IMR-90 (cell line): ENCODE measurements around the gene DYNLRB2. TPM values are rescaled to one million over a fixed set of nuclear protein-coding genes. Genes with fewer than 3 reads are reported as not detected.

ENCODE experiments used
- ATAC-seq: fragments of 200-7000 bp; cut with Tn5 transposase; 2 replicates; pipeline ENCODE4 v1.9.1; 2020; ENCODE audit warnings: low read depth, mild to moderate bottlenecking, moderate library complexity
- BruUV-seq: library from RNA; stranded (reverse); fragments of 400-500 nt; replicated peaks from 2 replicates; lab custom pipeline; 2021; lab: Mats Ljungman, UMichigan
- CTCF ChIA-PET: fragments of 300-600 bp; formaldehyde crosslinking; extraction: SDS; loops from one replicate; lab custom pipeline; 2021; ENCODE audit warnings: antibody characterized with exemption; lab: Yijun Ruan, JAX
- POLR2A ChIA-PET: fragments of 300-600 bp; sonication (Branson Sonifier 250); formaldehyde crosslinking; loops from one replicate; lab custom pipeline; 2022; ENCODE audit warnings: antibody characterized with exemption; ENCODE audit not compliant: unreplicated experiment; lab: Charles Lee
- DNase-seq: peaks from one replicate; pipeline ENCODE4 v3.0.0; 2013
- H2AFZ ChIP-seq: replicated peaks from 2 replicates; pipeline ENCODE3; 2013; ENCODE audit warnings: low read length, mild to moderate bottlenecking; ENCODE audit not compliant: poor library complexity
- H2AK5ac ChIP-seq: 2 replicates; pipeline ENCODE4 v1.6.1; 2013; ENCODE audit warnings: low read depth, low read length, inconsistent platforms
- H2AK9ac ChIP-seq: replicated peaks from 2 replicates; pipeline ENCODE3; 2013; ENCODE audit warnings: mild to moderate bottlenecking, low read depth, low read length, moderate library complexity; ENCODE audit not compliant: poor library complexity
- H2BK120ac ChIP-seq: 2 replicates; pipeline ENCODE4 v1.6.1; 2013; ENCODE audit warnings: low read depth, low read length, inconsistent platforms
- H2BK15ac ChIP-seq: 3 replicates; pipeline ENCODE4 v1.6.1; 2013; ENCODE audit warnings: low read depth, low read length, inconsistent platforms
- H2BK20ac ChIP-seq: 2 replicates; pipeline ENCODE4 v1.6.1; 2013; ENCODE audit warnings: low read depth, mild to moderate bottlenecking, inconsistent platforms, low read length, moderate library complexity
- H2BK5ac ChIP-seq: 2 replicates; pipeline ENCODE4 v1.6.1; 2013; ENCODE audit warnings: mild to moderate bottlenecking, low read depth, low read length, inconsistent platforms; ENCODE audit not compliant: poor library complexity, severe bottlenecking
- H3K14ac ChIP-seq: replicated peaks from 2 replicates; pipeline ENCODE4 v1.6.1; 2013; ENCODE audit warnings: low read depth, low read length, inconsistent platforms
- H3K18ac ChIP-seq: 2 replicates; pipeline ENCODE4 v1.6.1; 2013; ENCODE audit warnings: low read depth, low read length, control low read depth
- H3K23ac ChIP-seq: 2 replicates; pipeline ENCODE4 v1.6.1; 2013; ENCODE audit warnings: low read depth, low read length, inconsistent platforms
- H3K27ac ChIP-seq: 2 replicates; pipeline ENCODE4 v1.5.1; 2013; ENCODE audit warnings: mild to moderate bottlenecking, control low read depth, low read length; ENCODE audit not compliant: insufficient read depth
- H3K27me3 ChIP-seq: 2 replicates; pipeline ENCODE4 v1.6.1; 2013; ENCODE audit warnings: low read length; ENCODE audit not compliant: control insufficient read depth, insufficient read depth
- H3K36me3 ChIP-seq: 2 replicates; pipeline ENCODE4 v1.6.1; 2013; ENCODE audit warnings: low read length, mixed read lengths; ENCODE audit not compliant: control insufficient read depth, insufficient read depth
- H3K4ac ChIP-seq: 2 replicates; pipeline ENCODE4 v1.6.1; 2013; ENCODE audit warnings: low read depth, low read length, inconsistent platforms
- H3K4me1 ChIP-seq: 2 replicates; pipeline ENCODE4 v1.6.1; 2013; ENCODE audit warnings: low read length, mixed read lengths; ENCODE audit not compliant: control insufficient read depth, insufficient read depth
- H3K4me2 ChIP-seq: 2 replicates; pipeline ENCODE4 v1.6.1; 2013; ENCODE audit warnings: low read depth, mild to moderate bottlenecking, control low read depth, low read length, moderate library complexity
- H3K4me3 ChIP-seq: 2 replicates; pipeline ENCODE4 v1.5.1; 2013; ENCODE audit warnings: low read depth, mild to moderate bottlenecking, control low read depth, low read length, moderate library complexity; ENCODE audit not compliant: insufficient read depth
- H3K56ac ChIP-seq: 2 replicates; pipeline ENCODE4 v1.6.1; 2013; ENCODE audit warnings: low read length, inconsistent platforms; ENCODE audit not compliant: insufficient read depth; ENCODE audit errors: extremely low read depth
- H3K79me1 ChIP-seq, 2 experiments: 2 replicates each; pipeline ENCODE4 v1.6.1; 2013; ENCODE audit warnings: low read length in 2 of 2, inconsistent platforms in 1 of 2, low read depth in 1 of 2
- H3K9ac ChIP-seq: 2 replicates; pipeline ENCODE4 v1.6.1; 2013; ENCODE audit warnings: low read depth, low read length, control low read depth
- H3K9me1 ChIP-seq: 2 replicates; pipeline ENCODE4 v1.6.1; 2013; ENCODE audit warnings: low read length, inconsistent platforms; ENCODE audit not compliant: insufficient read depth
- H3K9me3 ChIP-seq: 2 replicates; pipeline ENCODE4 v1.6.1; 2013; ENCODE audit warnings: low read length; ENCODE audit not compliant: control insufficient read depth, insufficient read depth
- H4K20me1 ChIP-seq: 2 replicates; pipeline ENCODE4 v1.6.1; 2013; ENCODE audit warnings: low read length, inconsistent platforms; ENCODE audit not compliant: insufficient read depth
- H4K5ac ChIP-seq: 2 replicates; pipeline ENCODE4 v1.6.1; 2013; ENCODE audit warnings: mild to moderate bottlenecking, low read depth, low read length, control low read depth
- H4K8ac ChIP-seq, 2 experiments: 2 replicates each; pipeline ENCODE4 v1.6.1; 2013; ENCODE audit warnings: low read depth in 2 of 2, low read length in 2 of 2, control low read depth in 1 of 2, inconsistent platforms in 1 of 2
- H4K91ac ChIP-seq: 2 replicates; pipeline ENCODE4 v1.6.1; 2013; ENCODE audit warnings: low read depth, low read length, inconsistent platforms; ENCODE audit not compliant: insufficient read depth
- BHLHE40 ChIP-seq: fragments of 150-350 bp; IDR thresholded peaks from 2 replicates; pipeline ENCODE4 v1.6.1; 2016; ENCODE audit warnings: mild to moderate bottlenecking, low read depth, low read length
- CEBPB ChIP-seq: IDR thresholded peaks from 2 replicates; pipeline ENCODE4 v1.6.1; 2012; ENCODE audit warnings: low read depth, low read length, improper control_type of control experiment
- MXI1 ChIP-seq: IDR thresholded peaks from 2 replicates; pipeline ENCODE4 v1.6.1; 2012; ENCODE audit warnings: low read depth, mild to moderate bottlenecking, low read length, moderate library complexity, borderline replicate concordance
- NFE2L2 ChIP-seq: fragments of 150-350 bp; IDR thresholded peaks from 2 replicates; pipeline ENCODE4 v1.6.1; 2016; ENCODE audit warnings: low read depth, mild to moderate bottlenecking, low read length
- RAD21 ChIP-seq: IDR thresholded peaks from 2 replicates; pipeline ENCODE4 v1.6.1; 2012; ENCODE audit warnings: low read length, improper control_type of control experiment
- RCOR1 ChIP-seq: IDR thresholded peaks from 2 replicates; pipeline ENCODE4 v1.6.1; 2012; ENCODE audit warnings: mild to moderate bottlenecking, low read length, improper control_type of control experiment; ENCODE audit not compliant: insufficient replicate concordance
- SMC3 ChIP-seq: fragments of 150-350 bp; IDR thresholded peaks from 2 replicates; pipeline ENCODE4 v1.6.1; 2016; ENCODE audit warnings: low read depth, mild to moderate bottlenecking, antibody characterized with exemption, low read length, moderate library complexity
- WGBS, 2 experiments: methylation state at CpG; one replicate each; pipeline versions ENCODE4 v1.1.5 to v1.1.7; 2013; ENCODE audit warnings: missing lambda C conversion rate in 2 of 2; ENCODE audit not compliant: insufficient read length in 1 of 2; ENCODE audit errors: extremely low coverage in 2 of 2; 5-methylcytosine and 5-hydroxymethylcytosine counted together
- dilution Hi-C: fragments of 300-500 bp; cut with HindIII; formaldehyde crosslinking; loops from one replicate; pipeline ENCODE4 v1.14.3; 2018; ENCODE audit warnings: low sequenced_read_pairs; ENCODE audit not compliant: unreplicated experiment
- in situ Hi-C: fragments of 300-500 bp; cut with MboI; formaldehyde crosslinking; loops from 3 replicates; pipeline ENCODE4 v1.14.3; 2019; ENCODE audit warnings: low sequenced_read_pairs, inconsistent platforms, mixed read lengths
- intact Hi-C: fragments of 100-400 bp; cut with micrococcal nuclease; formaldehyde crosslinking; loops from 2 replicates; pipeline ENCODE4 v1.10.0; 2022
- polyA plus RNA-seq, 3 experiments: library from polyadenylated mRNA; depleted of rRNA; stranded (reverse); fragments of >200 nt; gene quantifications; 2 replicates each; pipeline ENCODE4 v1.2.3, GENCODE V29; 2012; ENCODE audit warnings: low replicate concordance in 1 of 3
- total RNA-seq: library from RNA; depleted of rRNA; stranded (reverse); fragments of >200 nt; gene quantifications from 2 replicates; pipeline ENCODE4 v1.2.3, GENCODE V29; 2012
- TF ChIP-seq, protein P1 (sequence below): fragments of 150-350 bp; IDR thresholded peaks from 2 replicates; pipeline ENCODE4 v1.6.1; 2016; ENCODE audit warnings: low read depth, mild to moderate bottlenecking, low read length, moderate library complexity, borderline replicate concordance

The DYNLRB2 gene
- total and polyA plus RNA-seq, 2 of the 4 experiments (the other 2 are of a cell fraction): not detected

- Histone ChIP-seq H4K20me1 (no peaks in the 10 kb centered on the region), H4K5ac (no peak overlapping the region), H3K27me3 (no peaks in the 10 kb centered on the region), H3K9ac (no peak overlapping the region), H3K79me1 (no peaks in the 10 kb centered on the region), H2AFZ (no peak overlapping the region), H3K9me3 (no peaks in the 10 kb centered on the region), H4K8ac (no peak overlapping the region), H2AK9ac (no peak overlapping the region), H2BK15ac (no peak overlapping the region), H3K18ac (no peak overlapping the region), H3K4ac (no peak overlapping the region), H3K4me3 (no peak overlapping the region), H2BK120ac (no peak overlapping the region), H3K4me1 (no peaks in the 10 kb centered on the region), H3K9me1 (no peaks in the 10 kb centered on the region), H4K91ac (no peak overlapping the region), H3K27ac (no peak overlapping the region), H3K56ac (no peak overlapping the region), H3K36me3 (no peaks in the 10 kb centered on the region), H2AK5ac (no peak overlapping the region), H2BK20ac (no peak overlapping the region), H3K4me2 (no peak overlapping the region), H3K23ac (no peak overlapping the region), H2BK5ac (no peak overlapping the region), H3K14ac (no peak overlapping the region)
- 24% methylated on average over 2 of the region's 6 CpGs; no CpG with 5 or more reads in 1 of the 2 experiments for WGBS, 2 experiments
- in situ Hi-C loops: no loop called here
- POLR2A ChIA-PET: no interaction called here
- DNase-seq (no peak), ATAC-seq (no peak)
- TF ChIP-seq CEBPB (no peak), RAD21 (no peak), RCOR1 (no peak), NFE2L2 (no peak), MXI1 (no peak), BHLHE40 (no peak), SMC3 (no peak)
- TF ChIP-seq, protein P1, sequence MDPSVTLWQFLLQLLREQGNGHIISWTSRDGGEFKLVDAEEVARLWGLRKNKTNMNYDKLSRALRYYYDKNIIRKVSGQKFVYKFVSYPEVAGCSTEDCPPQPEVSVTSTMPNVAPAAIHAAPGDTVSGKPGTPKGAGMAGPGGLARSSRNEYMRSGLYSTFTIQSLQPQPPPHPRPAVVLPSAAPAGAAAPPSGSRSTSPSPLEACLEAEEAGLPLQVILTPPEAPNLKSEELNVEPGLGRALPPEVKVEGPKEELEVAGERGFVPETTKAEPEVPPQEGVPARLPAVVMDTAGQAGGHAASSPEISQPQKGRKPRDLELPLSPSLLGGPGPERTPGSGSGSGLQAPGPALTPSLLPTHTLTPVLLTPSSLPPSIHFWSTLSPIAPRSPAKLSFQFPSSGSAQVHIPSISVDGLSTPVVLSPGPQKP: no peak
- intact Hi-C loops: no loop called here
- dilution Hi-C loops: no loop called here
- CTCF ChIA-PET: interaction anchor here (1.2 kb wide), 1 partner anchor 17 kb away, joined by 6 read pairs; no protein-coding TSS in a partner anchor
- BruUV-seq: no TSS peak
Observed at GRCh38 chr16:80509872-80510271, 30.9 kb upstream of the DYNLRB2 start.
